DMS114 treated with DMSO at 0.1 percent for 48 hours (cell line): ENCODE data around the gene LPAR5.
"Not testable (repeated sequence)": the region's sequence is repeated elsewhere in the genome, so short reads cannot be mapped to it uniquely, and the experiment has no call there.

Source experiments
- DNase-seq: peaks from one replicate; lab custom pipeline; 2025; ENCODE audit not compliant: unreplicated experiment; lab: John Stamatoyannopoulos, UW

Gene LPAR5

GRCh38 chr12:6607751-6608591 lies 27.8 kb downstream of the LPAR5 start:
- peak; percentile 56 for DNase-seq

DNA sequence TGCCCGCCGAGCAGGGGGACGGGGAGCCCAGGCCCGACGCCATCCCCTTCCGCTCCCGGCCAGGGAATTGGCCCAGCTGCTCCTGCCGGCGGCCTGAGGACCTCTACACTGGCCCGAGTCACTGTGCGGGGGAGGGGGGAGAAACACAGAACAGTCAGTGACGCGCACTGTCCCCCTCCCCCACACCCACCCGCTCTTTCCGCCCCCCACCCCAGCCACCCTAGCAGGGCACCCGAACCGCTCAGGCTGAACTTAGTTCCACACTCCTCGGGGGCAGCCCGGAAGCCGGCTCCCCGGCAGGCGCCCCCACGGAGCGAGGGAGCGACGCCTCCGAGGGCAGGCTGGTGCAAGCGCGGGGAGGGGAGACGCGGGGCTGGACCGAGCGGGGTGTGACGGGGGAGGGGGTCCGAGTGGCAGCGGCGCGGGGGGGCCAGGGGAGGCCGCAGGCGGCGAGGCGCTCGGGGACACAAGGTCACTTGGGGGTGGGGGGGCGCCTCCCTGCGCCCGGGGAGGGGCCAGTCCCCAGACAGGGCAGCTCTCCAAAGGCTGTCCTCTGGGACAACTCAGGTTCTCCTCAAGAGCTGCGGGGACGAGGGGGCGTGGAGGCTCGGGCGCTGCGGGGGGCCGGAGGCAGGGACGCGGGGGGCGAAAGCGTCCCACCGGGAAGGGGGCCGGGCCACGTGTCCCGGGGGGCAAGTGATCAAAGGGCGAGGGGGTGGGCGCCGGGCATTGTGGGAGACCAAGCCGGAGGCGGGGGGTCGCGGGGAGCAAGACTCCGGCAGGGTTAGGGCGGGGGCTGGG lies 29.2 kb downstream of the LPAR5 start:
- no peak for DNase-seq

DNA sequence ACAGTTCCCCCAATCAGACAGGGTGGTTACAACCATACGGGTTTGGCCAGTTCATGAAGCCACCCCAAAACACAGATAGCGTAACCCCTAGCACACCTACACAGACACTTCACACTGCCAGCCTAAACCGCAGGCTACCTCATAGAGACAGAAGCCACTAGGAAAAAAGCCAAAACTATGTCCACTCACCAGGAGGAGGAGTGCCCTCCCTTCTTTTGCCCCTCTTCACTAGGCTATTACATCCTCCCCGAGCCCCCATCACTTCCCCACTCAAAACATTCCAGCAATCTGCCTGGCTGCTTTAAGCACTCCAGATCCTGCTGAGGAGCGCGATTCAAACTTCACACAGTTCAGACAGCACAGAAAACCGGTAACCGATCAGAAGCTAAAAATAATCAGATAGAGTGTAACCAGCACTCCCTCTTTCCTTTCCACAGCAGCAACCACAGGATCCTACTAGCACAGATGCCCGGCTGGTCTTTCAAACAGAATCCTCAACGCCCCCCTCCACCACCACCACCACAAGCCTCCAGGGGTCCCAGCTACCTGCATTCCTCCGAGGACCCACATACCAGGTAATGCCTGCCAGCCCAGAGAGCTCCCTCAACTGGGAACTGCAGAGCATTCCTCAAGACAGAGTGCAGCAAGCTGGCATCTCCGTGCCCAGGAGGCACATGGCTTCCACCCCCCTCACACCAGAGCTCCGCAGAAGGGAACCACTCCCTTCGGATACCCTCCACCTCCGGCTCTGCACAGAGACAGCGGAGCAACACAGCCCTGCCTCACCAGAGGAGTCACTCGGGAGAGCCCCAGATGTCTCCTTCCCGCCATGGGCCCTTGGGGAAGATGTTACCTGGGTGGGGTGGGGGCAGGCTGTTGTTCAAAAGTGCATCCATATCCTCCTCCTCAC lies 30.1 kb downstream of the LPAR5 start:
- DNase-seq: no peak

GRCh38 chr12:6604259-6605029 lies 31.3 kb downstream of the LPAR5 start:
- DNase-seq: no peak

DNA sequence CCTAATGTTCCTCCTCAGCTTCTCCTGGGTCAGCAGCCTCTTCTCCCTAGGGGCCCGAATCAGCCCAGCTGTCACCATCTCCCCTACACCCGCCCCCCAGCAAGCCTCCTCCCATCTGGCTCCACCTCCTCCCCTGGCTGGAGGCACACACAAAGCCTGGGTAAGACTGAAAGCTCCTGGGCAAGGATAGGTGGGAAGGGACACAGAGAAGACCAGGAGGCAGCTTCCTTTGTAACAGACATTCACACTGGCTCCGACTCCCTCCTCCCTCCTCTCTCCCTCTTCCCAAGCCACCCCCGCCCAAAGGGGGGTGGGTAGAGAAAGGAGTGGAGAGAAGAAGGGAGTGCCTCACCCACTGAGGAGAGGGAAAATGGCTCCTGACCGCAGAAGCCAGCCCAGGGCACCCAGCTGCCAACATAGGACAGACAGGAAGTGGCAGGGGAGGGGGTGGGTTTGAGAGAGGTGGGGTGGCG lies 32.6 kb downstream of the LPAR5 start:
- DNase-seq: no peak

- DNase-seq: no peak
These were observed 33.2 kb downstream of the LPAR5 start for GRCh38 chr12:6602526-6602925.

DNA sequence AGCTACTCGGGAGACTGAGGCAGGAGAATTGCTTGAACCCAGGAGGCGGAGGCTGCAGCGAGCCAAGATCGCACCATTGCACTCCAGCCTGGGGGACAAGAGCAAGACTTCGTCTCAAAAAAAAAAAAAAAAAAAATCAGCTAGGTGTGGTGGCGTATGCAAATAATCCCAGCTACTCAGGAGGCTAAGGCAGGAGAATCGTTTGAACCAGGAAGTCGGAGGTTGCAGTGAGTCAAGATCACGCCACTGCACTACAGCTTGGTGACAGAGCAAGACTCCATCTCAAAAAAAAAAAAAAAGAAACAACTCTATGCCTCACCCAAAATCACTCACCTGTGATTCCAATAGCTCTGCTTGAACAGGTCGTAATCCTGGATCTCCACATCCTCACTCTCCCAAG lies 40.1 kb downstream of the LPAR5 start:
- not testable (repeated sequence) for DNase-seq

DNA sequence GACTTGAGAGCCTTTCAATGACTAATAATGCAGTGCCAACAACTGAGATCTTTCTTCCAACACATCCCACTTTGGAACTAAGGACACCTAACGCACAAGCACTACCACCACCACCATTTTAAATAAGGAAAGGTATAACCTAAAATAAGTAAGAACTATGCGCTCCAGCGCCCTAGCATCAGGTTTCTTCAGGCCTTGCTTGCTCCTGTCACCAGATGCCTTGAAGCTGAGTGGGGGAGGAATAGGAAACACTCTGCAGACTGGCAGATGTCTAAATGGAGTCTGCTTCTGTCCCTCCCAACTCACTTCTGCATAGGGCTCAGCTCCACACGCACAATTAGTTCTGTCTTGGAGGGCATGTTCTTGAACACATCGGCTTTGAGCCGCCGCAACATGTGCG lies 43.7 kb downstream of the LPAR5 start:
- DNase-seq: no peak

GRCh38 chr12:6586569-6586968 lies 49.2 kb downstream of the LPAR5 start:
- DNase-seq: not testable (repeated sequence)

GRCh38 chr12:6584293-6584692 lies 51.5 kb downstream of the LPAR5 start:
- DNase-seq: no peak

DNA sequence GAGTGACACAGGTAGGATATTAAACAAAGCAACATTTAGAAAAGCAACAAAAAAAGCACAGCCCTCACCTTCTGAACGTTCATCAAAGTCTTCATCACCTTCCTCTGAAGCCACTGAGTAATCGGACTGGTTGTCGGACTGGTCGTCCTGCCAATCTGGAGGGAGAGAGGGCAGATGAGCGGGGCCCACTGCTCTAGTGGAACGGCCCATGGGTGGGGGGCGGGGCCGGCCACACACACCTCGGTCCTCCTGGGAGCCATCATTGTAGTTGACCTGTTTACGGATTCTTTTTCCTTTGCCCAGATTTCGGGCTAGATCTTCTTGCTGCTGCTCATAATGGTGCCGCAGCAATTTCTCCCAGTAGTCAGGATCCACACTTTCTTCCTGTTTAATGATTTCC lies 52.8 kb downstream of the LPAR5 start:
- DNase-seq: no peak

- no peak for DNase-seq
These were observed 53.6 kb downstream of the LPAR5 start for GRCh38 chr12:6582196-6582595.

GRCh38 chr12:6575648-6576047 lies 60.1 kb downstream of the LPAR5 start:
- no peak for DNase-seq

DNA sequence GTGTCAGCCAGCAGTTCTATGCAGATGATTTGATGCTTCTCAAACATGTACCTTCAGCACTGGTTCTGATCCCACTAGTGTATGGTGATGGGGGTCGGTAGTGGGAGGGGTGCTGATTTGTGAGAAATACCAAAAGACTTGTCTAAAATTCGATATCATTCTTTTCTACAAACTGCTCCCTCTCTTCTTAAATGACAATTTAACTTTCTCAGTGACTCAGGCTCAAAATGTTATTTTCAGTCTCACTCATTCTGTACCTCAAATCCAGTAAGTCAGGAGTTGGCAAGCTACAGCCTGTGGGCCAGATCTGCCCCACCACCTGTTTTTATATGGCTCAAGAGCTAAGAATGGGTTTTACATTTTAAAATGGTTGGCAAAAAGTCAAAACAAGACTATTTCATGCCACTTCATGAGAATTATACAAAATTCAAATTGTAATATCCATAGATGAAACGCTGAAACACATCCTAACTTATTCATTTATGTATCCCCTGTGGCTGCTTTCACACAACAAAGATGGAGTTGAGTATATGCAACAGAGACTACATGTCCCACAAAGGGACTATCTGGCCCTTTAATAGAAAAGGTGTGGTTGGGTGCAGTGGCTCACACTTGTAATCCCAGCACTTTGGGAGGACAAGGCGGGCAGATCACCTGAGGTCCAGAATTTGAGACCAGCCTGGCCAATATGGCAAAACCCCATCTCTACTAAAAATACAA lies 61.0 kb downstream of the LPAR5 start:
- no peak for DNase-seq

GRCh38 chr12:6573001-6573400 lies 62.8 kb downstream of the LPAR5 start:
- DNase-seq: no peak

GRCh38 chr12:6570264-6570887 lies 65.4 kb downstream of the LPAR5 start:
- peak; percentile 63 for DNase-seq

DNA sequence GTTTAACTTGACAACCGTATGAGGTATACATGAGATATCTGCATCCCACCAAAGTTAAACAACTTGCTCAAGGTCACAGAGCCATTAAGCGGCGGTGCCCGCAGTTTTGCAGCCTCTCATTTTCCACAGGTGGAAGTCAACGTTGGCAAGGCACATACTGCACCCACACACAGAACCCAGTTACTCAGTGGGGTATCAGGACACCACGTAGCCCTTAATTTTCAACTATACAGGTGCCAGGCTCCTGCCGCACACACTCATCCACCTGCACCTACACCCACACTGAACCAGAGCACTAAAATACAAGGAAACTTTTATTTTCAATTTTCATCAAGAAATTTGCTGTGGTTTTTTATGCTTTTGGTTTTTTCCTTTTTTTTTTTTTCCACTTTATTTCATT lies 66.0 kb downstream of the LPAR5 start:
- no peak for DNase-seq

DNA sequence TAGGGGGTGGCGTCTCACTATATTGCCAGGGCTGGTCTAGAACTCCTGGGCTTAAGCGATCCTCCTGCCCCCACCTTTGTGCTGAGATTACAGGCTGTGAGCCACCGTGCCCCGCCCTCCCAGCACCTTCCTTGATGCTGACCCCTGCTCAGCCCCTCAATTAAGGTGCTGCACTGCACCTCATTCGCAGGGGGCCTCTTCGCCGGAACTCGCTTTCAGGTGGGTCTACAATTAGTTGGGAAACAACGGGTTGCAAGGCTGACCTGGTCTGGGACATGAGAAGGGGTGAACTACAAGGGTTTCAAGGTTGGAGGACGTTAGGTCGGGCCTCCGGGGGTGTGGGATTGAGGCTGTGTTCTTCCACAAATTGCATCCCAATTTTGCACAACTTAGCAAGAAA lies 66.4 kb downstream of the LPAR5 start:
- DNase-seq: no peak
